Measurements from ENCODE around the gene PRKACG. TPM values are rescaled to one million over a fixed set of nuclear protein-coding genes. Genes with fewer than 3 reads are reported as not detected.

PRKACG gene
- total RNA-seq, 1 donor from 2014 or later = not detected

Other genes starting within 250 kb of the PRKACG start
- gene FXN, start 21.6 kb upstream of the PRKACG start, total RNA-seq = 6.3 and 6.8 TPM in 2 replicates
- gene TJP2, start 160.2 kb upstream of the PRKACG start, total RNA-seq = 243 and 307 TPM in 2 replicates

Data from pulmonary artery endothelial cell (primary cell).